ENCODE measurements around the gene C16orf74.

Gene C16orf74

DNA sequence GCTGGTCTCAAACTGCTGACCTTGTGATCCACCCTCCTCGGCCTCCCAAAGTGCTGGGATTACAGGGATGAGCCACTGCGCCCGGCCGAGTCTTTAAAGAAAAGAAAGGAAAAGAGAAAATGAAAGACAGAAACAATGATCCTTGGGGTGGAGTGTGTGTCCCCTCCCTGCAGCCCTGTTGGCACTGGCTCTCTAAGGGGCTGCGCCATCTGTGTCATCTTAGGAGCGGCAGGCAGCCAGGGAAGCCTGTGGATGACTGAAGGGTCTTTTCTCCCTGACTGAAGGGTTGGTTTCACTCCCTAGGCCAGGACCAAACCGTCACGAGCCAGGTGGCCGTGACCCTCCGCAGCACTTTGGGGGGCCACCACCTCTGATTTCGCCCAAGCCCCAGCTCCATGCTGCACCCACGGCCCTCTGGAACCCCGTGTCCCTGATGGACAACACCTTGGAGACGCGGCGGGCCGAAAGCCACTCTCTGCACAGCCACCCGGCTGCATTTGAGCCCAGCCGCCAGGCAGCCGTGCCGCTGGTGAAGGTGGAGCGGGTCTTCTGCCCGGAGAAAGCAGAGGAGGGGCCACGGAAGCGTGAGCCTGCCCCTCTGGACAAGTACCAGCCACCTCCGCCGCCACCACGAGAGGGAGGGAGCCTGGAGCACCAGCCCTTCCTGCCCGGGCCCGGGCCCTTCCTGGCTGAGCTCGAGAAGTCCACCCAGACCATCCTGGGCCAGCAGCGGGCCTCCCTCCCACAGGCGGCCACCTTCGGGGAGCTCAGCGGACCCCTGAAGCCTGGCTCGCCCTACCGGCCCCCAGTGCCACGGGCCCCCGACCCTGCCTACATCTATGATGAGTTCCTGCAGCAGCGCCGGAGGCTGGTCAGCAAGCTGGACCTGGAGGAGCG, 89.8 kb downstream of the C16orf74 start:
- H3K9me3 ChIP-seq (ENCODE audit: control insufficient read depth, low read length), result no peaks in the 10 kb centered on the region
- no peak overlapping the region for H3K9ac ChIP-seq (ENCODE audit: low read length)
- peaks cover 35% of the 10 kb centered on the region for H3K36me3 ChIP-seq (ENCODE audit: control insufficient read depth, insufficient read depth, low read length)
- peaks cover 4% of the 10 kb centered on the region for H3K4me1 ChIP-seq (ENCODE audit: control insufficient read depth, insufficient read depth, low read length)
- no peaks in the 10 kb centered on the region for H3K27me3 ChIP-seq (ENCODE audit: control insufficient read depth, insufficient read depth, low read length)
- no peak overlapping the region for H3K4me3 ChIP-seq (ENCODE audit: low read length)

DNA sequence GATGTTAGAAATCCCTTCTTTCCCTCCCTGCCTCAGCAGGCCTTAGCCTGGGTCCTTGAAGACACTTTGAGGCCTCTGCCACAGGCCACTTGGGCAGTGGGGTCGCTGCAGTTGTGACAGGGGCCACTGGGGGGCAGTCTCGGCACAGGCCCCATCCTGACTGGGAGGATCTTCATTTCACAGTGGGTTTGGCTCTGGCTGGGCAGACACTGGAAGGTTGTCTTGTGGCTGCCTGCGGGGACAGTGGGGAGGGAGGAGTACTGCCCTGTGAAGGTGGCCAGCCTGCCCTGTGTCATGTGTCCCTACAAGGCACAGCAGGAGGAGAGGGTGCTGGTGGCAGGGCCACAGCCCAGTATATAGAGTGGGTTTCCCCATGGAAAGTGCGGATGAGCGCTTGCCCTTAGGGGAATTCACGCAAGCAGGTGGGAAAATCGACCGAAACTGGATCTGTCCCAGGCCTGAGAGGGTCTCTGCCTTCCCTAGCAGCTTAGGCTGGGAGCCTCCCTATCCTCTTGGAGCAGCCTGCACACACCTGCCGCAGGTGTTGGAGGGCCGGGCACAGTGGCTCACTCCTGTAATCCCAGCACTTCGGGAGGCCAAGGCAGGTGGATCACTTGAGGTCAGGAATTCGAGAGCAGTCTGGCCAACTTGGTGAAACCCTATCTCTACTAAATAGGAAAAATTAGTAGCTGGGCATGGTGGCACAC, 90.9 kb downstream of the C16orf74 start:
- no peaks in the 10 kb centered on the region for H3K9me3 ChIP-seq (ENCODE audit: control insufficient read depth, low read length)
- H3K9ac ChIP-seq (ENCODE audit: low read length), result no peak overlapping the region
- no peaks in the 10 kb centered on the region for H3K27me3 ChIP-seq (ENCODE audit: control insufficient read depth, insufficient read depth, low read length)
- H3K4me3 ChIP-seq (ENCODE audit: low read length), result no peak overlapping the region
- H3K36me3 ChIP-seq (ENCODE audit: control insufficient read depth, insufficient read depth, low read length), result peaks cover 34% of the 10 kb centered on the region
- peaks cover 4% of the 10 kb centered on the region for H3K4me1 ChIP-seq (ENCODE audit: control insufficient read depth, insufficient read depth, low read length)

DNA sequence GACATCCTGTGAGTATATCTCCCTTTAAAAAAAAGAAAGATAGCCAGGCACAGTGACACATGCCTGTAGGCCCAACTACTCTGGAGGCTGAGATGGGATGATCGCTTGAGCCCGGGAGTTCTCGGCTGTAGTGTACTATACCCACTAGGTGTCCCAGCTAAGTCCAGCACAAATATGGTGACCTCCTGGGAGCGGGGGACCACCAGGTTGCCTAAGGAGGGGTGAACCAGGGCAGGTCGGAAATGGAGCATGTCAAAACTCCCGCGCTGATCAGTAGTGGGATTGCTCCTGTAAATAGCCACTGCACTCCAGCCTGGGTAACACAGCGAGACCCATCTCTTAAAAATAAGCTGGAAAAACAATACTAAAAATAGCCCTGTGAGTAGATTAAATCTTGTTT, 91.6 kb downstream of the C16orf74 start:
- Histone ChIP-seq H3K27me3 (ENCODE audit: control insufficient read depth, insufficient read depth, low read length) (no peaks in the 10 kb centered on the region), H3K36me3 (ENCODE audit: control insufficient read depth, insufficient read depth, low read length) (peaks cover 32% of the 10 kb centered on the region), H3K9ac (ENCODE audit: low read length) (no peak overlapping the region), H3K4me3 (ENCODE audit: low read length) (no peak overlapping the region), H3K4me1 (ENCODE audit: control insufficient read depth, insufficient read depth, low read length) (peaks cover 4% of the 10 kb centered on the region), H3K9me3 (ENCODE audit: control insufficient read depth, low read length) (no peaks in the 10 kb centered on the region)

DNA sequence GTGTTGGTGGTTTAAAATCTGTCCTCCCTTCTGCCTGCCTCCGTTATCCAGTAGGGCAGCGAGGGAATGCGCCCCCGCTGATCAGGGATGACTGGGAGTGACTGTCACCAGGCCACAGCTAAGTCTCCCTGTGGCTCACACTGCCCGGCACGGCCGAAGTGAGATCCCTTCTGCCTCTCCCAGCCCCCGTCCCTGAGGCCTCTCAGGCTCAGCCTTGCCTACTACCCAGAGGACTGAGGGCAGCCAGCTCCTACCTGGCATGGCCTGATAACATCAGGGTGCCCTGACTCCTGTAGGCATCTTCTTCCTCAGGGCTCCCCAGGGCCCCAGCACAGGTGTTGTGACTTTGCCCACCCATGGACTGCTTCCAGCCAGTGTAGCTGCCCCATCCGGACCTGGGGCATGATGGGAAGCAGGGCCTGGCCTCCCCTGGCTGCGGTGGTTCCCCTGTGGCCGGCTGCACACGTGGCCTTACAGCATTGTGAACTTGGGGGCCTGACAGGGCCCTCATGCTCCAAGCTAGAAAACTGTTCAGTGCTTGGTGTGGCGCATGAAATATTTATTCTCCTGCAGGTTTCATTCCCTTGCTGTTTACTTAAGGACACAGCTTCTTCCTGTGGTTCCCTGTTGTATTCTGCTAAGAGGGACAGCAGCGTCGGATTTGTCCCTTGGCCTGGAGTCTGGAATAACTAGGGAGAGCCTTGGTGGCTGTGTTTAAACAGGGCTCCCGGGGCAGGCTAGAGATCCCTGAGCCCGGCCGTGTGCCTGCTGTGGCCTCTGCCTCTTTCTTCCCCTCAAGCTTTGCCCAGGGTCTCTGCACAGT, 92.2 kb downstream of the C16orf74 start:
- H3K4me1 ChIP-seq (ENCODE audit: control insufficient read depth, insufficient read depth, low read length), result peaks cover 1% of the 10 kb centered on the region
- no peaks in the 10 kb centered on the region for H3K9me3 ChIP-seq (ENCODE audit: control insufficient read depth, low read length)
- H3K9ac ChIP-seq (ENCODE audit: low read length), result no peak overlapping the region
- H3K27me3 ChIP-seq (ENCODE audit: control insufficient read depth, insufficient read depth, low read length), result no peaks in the 10 kb centered on the region
- H3K4me3 ChIP-seq (ENCODE audit: low read length), result no peak overlapping the region
- H3K36me3 ChIP-seq (ENCODE audit: control insufficient read depth, insufficient read depth, low read length), result peaks cover 27% of the 10 kb centered on the region

DNA sequence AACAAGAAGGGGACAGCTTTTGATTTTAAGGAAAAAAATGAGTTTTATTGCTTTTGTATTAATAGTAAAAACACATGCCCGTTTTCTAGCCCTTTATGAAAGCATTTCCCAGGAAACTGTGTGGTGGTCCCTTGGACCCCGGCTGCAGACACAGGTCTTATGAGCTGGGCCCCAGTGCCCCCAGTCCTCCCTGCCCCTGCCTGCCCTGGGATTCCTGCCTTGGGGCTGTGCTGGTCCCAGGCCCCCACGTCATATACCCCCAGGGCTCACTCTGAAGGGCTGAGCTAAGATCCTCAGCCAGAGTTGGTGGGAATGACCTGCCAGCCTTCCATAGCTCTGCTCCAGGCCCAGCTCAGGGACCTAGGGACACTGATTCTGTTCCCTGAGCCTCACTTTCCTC, 92.9 kb downstream of the C16orf74 start:
- Histone ChIP-seq H3K4me3 (ENCODE audit: low read length) (no peak overlapping the region), H3K9ac (ENCODE audit: low read length) (no peak overlapping the region), H3K27me3 (ENCODE audit: control insufficient read depth, insufficient read depth, low read length) (no peaks in the 10 kb centered on the region), H3K9me3 (ENCODE audit: control insufficient read depth, low read length) (no peaks in the 10 kb centered on the region), H3K4me1 (ENCODE audit: control insufficient read depth, insufficient read depth, low read length) (peaks cover 5% of the 10 kb centered on the region), H3K36me3 (ENCODE audit: control insufficient read depth, insufficient read depth, low read length) (peaks cover 27% of the 10 kb centered on the region)

Data from mucosa of stomach (tissue), 1 donor.